Measurements from ENCODE around the gene ELN.

GRCh38 chr7:74025730-74026129 lies 2.2 kb upstream of the ELN start:
- TF ChIP-seq POLR2A (IDR thresholded peaks at IDR 0.05; ENCODE audit: low read length) (no peak), GATA1 (IDR thresholded peaks at IDR 0.05; ENCODE audit: low read depth, low read length) (no peak)

Measured in erythroblast (primary cell).